Stimulated activated naive CD8-positive, alpha-beta T cell treated with anti-CD3 and anti-CD28 coated beads, Interleukin-15, Interleukin-2, amounts not matched to agents 100 U/mL and 50 U/mL, for 24 hours (primary cell): ENCODE data around the gene ZFP14.

Experiments used
- ATAC-seq: fragments of 150-1000 bp; cut with Tn5 transposase; one replicate; pipeline ENCODE4 v1.10.0; 2021
- DNase-seq: peaks from one replicate; pipeline ENCODE4 v3.0.0; 2021

ZFP14 gene

DNA sequence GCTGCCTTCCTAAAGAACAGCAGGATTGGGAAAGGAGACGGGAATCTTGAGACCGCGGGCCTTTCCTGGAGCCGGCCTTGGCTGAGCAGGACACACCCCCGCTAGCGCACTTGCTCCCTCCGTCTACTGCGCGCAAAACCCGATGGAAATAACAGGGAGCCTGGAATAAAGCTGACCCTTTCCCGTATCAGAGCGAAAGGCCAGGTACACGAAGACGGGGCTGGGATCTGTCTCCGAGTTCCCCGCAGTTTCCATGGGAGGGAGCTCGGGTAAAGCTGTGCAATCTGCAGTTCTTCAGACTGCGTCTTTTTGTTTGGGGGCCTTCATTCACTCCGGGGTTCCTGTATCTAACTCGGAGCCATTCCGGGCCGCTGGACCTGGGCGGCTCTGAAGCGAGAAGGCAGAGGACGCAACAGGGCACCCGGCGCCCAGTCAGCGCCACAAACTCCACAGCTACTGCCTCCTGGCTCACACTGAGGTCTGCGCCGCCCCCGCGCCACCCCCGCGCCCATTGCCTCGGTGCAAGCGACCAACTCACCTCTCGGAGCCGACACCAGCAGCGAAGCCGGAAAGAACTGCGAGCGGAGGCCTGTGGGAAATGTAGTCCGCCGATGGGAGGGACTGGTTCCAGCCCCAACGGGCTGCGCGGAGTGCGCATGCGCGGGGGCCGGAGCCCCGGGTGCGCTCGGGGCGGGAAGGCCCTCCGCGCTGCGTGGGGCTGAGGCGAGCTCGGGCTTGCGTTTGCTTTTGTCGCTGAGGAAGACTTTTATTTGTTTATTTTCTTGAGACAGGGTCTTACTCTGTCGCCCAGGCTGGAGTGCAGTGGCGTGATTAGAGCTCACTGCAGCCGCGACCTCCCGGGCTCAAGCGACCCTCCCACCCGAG, at the start of gene ZFP14:
Gene ZFP14, minus strand, starts transcription at position 577 of the 885 bp plus-strand sequence. CDS start 11,309 bp downstream, outside the sequence.
- DNase-seq = peak; percentile 94
- peak; percentile 99 for ATAC-seq

DNA sequence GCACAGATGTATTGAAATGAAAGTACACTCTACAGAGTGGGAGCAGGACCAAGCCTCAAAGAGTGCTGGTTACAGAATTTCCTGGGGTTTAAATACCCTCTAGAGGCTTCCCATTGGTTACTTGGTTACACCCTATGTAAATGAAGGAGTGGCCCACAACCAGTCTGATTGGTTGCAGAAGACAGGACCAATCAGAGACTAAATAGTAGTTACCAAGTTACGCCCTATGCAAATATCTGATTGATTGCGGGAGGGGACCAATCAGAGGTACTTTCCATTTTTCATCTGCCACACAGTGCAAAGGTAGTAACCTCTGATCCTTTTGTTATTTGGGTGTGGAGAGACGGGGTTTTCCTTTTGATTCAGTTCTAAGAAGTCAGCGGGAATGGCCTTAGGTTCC, 44.9 kb upstream of the ZFP14 start:
- ATAC-seq (no peak), DNase-seq (no peak)

DNA sequence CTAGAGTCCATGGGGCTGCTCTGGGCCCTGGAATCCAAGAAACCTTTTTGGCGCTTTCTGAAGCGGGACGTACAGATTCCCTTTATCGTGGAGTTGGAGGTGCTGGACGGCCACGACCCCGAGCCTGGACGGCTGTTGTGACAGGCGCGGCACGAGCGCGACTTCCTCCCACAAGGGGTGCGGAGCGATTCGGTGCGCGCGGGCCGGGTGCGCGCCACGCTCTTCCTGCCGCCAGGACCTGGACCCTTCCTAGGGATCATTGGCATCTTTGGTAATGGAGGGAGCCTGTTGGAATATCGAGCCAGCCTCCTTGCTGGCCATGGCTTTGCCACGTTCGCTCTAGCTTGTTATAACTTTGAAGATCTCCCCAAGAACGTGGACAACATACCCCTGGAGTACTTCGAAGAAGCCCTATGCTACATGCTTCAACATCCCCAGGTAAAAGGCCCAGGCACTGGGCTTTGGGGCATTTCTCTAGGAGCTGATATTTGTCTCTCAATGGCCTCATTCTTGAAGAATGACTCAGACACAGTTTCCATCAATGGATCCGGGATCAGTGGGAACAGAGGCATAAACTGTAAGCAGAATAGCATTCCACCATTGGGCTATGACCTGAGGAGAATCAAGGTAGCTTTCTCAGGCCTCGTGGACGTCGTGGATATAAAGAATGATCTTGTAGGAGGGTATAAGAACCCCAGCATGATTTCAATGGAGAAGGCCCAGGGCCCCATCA, 42.9 kb upstream of the ZFP14 start:
- no peak for DNase-seq
- no peak for ATAC-seq

GRCh38 chr19:36420961-36421748, 42.2 kb upstream of the ZFP14 start:
- ATAC-seq = no peak
- DNase-seq = peak; percentile 14

DNA sequence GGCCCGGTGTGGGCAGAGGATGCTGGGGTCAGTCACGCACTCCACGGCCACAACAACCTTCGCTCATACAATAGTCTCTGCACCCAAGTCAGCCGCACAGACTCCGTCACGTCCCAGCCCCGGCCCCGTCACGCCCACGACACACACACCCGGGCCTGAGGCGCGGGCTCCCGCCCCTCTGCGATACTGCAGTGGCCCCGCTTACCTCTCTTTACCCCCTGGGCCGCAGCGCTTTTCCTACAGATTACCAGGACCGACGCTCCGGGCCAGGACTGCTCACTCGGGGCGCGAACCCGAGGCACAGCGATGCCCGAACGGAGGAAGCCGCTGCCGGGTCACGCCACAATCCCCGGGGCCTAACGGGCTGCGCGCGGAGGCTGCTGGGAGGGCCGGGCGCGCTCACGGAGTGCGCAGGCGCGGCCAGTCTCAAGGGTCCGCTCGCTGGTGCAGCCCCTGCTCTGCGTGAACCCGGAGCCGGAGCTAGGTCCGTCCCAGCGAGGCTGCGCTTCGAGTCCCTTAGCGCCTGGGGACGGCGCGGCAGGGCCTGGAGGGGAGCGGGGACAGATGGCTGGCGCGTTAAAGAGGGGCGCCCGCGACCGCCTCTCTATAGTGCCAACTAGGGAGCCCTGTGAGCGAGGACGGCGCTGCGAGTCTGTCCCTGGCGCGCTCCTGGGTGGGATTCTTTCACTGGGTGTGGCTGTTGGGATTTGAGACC, 39.4 kb upstream of the ZFP14 start, which contains the start of gene ZFP82:
Gene ZFP82, minus strand, starts transcription at position 358 of the 715 bp plus-strand sequence. CDS start 8,855 bp downstream, outside the sequence.
- DNase-seq (peak; percentile 83), ATAC-seq (peak; percentile 95)

- no peak for DNase-seq
- ATAC-seq = no peak
Measured at GRCh38 chr19:36417752-36418286, 38.8 kb upstream of the ZFP14 start.

GRCh38 chr19:36409841-36410240, 30.8 kb upstream of the ZFP14 start:
- ATAC-seq (no peak), DNase-seq (no peak)

DNA sequence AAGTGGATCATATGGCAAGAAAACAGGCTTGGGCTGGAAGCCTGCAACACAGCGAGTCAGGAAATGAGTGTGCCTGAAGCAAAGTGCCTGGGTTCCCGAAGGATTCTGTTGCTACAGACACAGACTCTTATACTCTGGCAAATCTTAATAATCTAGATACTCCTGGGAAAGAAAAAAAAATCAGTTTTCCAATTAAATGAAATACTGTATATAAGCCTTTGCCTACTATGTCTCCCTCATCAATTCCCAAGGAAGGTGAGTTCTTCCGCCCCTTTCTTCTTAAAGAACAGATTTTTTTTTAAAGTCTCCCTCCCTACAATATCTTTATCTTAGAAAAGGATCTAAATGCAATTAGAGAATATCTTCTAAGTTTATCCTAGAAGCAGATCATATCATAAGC, 29.1 kb upstream of the ZFP14 start:
- DNase-seq = no peak
- no peak for ATAC-seq

DNA sequence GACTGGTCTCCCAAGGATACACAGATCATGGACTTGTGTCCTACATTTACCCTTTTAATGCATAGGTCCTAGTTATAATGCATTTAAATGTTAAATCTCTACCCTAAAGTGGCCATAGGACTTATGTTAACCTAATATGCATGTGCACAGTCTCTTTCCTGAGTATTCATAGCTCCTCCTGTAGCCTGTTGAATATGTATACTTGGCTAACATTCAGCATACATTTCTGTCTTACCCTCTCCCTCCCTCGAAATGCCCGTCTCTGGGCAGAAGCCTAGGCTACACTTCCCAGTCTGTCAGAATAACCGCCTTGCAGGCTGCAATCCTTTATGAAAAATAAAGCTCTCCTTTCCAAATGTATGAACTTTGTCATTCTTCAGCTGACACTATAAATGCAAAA, 25.5 kb upstream of the ZFP14 start:
- no peak for DNase-seq
- no peak for ATAC-seq

DNA sequence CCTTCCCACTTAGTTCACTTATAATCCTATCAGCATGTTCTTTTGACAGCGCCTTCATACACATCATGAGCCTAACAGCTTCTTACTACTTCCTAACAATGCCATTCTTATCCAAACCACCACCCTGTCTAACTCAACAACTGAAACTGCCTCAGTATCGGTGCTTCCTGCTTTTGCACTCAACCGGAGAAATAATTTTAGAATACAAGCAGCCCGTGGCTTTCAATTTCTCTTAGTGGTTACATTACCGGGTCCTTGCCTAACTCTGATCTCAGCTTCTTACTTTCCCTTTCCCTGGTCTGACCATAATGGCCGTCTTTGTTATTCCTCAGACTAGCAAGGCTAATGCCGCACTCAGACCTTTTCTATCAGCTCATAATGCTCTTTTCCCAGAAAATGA, 22.5 kb upstream of the ZFP14 start:
- ATAC-seq (no peak), DNase-seq (no peak)

- DNase-seq (no peak), ATAC-seq (no peak)
Measured at GRCh38 chr19:36398571-36398970, 19.6 kb upstream of the ZFP14 start.

GRCh38 chr19:36392916-36393673, 14.1 kb upstream of the ZFP14 start:
- DNase-seq = no peak

GRCh38 chr19:36379510-36379819, 464 bp upstream of the ZFP14 start:
- DNase-seq (no peak), ATAC-seq (no peak)

More at GRCh38 chr19:36392916-36393673, 14.1 kb upstream of the ZFP14 start:
- ATAC-seq = no peak

GRCh38 chr19:36377541-36378178, 1.3 kb downstream of the ZFP14 start:
- no peak for DNase-seq
- ATAC-seq = no peak

DNA sequence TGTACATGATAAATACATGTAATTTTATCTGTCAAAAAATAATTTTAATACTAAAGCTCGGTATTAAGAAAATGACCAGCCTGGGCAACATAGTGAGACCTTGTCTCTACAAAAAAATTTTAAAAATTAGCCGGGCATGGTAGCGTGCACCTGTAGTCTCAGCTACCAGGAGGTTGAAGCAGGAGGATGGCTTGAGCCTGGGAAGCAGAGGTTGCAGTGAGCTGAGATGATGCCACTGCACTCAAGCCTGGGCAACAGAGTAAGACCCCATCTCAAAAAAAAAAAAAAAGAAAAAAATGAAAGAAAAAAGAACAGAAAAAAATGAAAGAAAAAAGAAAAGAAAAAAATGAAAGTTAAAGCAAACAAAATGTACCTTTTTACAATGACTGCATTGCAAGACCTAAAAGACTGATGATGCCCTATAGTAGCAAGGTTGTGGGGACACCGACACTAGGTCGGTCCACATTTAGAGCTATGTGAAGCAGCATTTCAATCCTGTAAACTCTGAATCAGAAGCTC, 5.3 kb downstream of the ZFP14 start:
- DNase-seq (no peak), ATAC-seq (no peak)

DNA sequence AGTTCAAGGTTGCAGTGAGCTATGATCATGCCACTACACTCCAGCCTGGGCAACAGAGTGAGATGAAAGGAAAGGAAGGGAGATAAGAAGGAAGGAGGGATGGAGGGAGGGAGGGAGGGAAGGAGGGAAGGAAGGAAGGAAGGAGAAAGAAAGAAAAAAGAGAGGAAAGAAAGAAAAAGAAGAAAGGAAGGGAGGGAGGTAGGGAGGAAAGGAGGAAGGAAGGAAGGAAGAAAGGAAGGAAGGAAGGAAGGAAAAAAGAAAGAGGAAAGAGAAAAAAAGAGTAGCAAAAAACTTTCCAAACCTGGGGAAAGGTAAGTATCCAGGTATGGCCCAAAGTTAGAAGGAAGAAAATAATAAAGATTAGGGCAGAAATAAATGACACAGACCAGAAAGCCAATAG, 7.1 kb downstream of the ZFP14 start:
- DNase-seq (no peak), ATAC-seq (no peak)

DNA sequence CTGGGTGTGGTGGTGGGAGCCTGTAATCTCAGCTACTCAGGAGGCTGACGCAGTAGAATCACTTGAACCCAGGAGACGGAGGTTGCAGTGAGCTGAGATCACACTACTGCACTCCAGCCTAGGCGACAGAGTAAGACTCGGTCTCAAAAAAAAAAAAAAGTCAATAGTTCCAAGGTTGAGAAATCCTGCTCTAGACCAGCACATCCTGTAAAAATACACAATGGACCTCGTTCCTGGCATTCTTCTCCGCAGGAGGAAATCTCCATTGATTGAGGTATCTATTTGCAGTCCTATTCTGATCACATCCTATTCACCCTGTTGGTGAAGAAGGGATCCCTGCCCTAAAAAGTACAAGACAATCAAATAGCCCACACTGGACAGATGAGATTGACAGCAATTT, 15.2 kb downstream of the ZFP14 start:
- ATAC-seq (no peak), DNase-seq (no peak)

- no peak for ATAC-seq
- no peak for DNase-seq
Measured at GRCh38 chr19:36340786-36341372, 38.1 kb downstream of the ZFP14 start.

DNA sequence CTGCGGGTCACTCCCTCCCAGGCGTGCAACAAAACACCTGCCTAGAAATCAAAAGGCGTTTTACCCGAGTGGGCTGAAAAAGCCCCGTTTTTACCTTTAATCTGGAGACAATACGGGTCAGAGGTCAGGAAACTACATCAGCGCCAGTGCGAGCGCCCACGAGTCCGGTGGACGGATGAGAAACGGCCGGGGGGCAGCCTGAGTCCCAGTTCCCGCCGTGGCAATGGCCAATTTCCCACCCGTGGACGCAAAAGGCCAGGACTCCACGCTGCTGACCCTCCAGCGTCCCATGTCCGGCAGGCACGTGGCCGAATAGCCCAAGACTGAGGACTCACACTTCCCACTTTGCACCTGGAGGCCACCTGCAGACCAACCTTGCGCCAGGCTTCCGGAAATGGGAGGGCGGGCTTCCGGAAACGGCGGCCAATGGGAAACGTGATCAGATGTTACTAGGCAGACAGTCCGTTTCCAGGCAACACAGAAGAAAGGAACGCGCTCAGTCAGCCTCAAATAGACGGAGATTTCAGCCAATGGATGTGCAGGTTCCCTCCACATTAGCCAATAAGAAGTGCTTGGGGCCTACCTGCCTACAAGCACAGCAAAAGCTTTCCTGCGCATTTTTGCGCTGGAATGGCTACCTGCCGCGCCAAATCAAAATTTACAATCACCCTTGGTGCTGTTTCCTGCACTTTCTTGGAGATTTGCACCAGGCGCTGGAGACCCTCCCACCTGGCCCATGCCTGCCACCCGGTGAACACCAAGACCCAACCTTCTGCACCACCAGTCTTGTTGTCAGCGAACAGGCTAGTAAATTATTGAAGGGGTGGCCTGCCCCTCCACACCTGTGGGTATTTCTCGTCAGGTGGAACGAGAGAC, 47.4 kb downstream of the ZFP14 start:
- DNase-seq (peak; percentile 67), ATAC-seq (peak; percentile 92)
